OCI-LY3 (cell line): ENCODE results near the gene DPP6.

Experiments used
- CTCF ChIP-seq: fragments of 200-600, 300-600 bp; sonication (generic); IDR thresholded peaks from 2 replicates; pipeline ENCODE4 v1.5.1; 2014; ENCODE audit warnings: antibody characterized with exemption, low read length, low read depth
- EZH2phosphoT487 ChIP-seq: fragments of 200-600 bp; shearing (Covaris generic); IDR thresholded peaks from 2 replicates; pipeline ENCODE4 v1.6.1; 2018; ENCODE audit warnings: antibody characterized with exemption, mixed run types, low read depth

DNA sequence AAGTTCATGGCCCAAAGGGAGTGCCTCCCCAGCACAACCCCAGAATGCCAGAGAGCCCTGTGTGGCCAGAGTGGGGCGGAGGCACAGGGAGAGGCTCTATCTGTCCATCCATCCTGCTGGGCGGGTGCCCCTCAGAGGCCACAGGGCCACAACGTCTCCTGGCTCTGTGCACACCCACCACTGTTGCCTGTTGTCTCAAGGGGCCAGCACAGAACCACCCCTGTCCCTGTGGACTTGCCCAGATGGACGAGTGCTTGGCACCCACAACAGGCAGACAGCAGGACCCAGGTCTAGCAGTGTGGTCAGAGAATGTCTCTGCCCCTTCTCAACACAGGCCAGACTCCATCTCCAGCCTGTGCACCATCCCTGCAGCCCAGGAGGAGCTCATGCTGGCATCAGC is 857.9 kb downstream of the DPP6 start:
- no peak for TF ChIP-seq CTCF
- no peak for TF ChIP-seq EZH2phosphoT487
